GM12872 (cell line): Measurements from ENCODE around the gene HAUS6.

Source experiments
- CTCF ChIP-seq: IDR thresholded peaks from 3 replicates; pipeline ENCODE4 v1.5.1; 2011; ENCODE audit warnings: low read depth, mild to moderate bottlenecking, low read length, moderate library complexity; ENCODE audit not compliant: insufficient read depth

HAUS6 gene

DNA sequence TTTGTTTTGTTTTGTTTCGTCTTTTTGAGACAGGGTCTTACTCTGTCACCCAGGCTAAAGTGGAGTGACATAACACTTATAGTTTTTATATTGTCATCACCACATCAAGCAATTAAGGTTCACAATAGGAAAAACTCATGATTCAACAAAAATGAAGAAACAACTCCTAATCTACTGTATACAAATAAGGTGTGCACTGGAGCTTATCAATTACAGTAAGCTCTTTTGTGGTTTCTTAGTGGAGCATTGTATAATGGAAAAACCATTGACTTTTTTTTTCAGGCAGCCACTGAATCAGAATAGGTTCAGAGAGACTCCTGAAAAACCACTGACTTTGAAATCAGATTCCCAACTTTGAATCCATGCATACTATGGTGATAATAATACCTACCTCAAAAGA lies 35.4 kb upstream of the HAUS6 start:
- no peak for TF ChIP-seq CTCF

GRCh38 chr9:19137282-19137681 lies 34.6 kb upstream of the HAUS6 start:
- no peak for TF ChIP-seq CTCF

- TF ChIP-seq CTCF: no peak
Measured at GRCh38 chr9:19136129-19136528, 33.4 kb upstream of the HAUS6 start.

DNA sequence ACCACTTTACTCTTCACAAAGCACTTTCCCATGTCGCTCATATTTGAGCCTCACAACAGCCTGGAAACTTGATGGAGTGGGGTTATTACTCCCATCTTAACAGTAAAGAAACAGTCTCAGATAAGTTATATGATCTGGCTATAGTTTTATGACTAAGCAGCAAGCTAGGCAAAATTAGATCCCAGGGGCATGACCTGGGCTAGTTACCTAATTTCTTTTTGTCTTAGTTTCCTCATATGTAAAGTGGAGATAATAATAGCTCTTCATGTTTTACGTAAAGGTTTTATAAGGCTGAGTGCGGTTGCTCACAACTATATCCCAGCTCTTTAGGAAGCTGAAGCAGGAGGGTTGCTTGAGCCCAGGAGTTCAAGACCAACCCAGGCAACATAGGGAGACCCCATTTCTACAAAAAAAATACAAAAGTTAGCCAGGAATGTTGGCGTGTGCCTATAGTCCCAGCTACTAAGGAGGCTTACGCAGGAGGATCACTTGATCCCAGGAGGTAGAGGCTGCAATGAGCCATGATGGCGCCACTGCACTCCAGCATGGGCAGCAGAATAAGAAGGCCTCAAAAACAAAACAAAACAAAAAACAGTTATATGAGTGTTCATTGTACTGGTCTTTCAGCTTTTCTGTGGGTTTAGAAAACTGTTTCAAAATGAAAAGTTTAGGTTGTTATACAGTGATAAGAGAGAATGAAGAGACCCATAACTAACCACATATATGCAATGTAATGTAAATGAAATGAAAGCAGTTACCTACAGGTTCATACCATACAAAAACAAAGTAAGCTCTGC lies 31.0 kb upstream of the HAUS6 start:
- TF ChIP-seq CTCF: no peak

- no peak for TF ChIP-seq CTCF
Measured at GRCh38 chr9:19130436-19130835, 27.7 kb upstream of the HAUS6 start.

GRCh38 chr9:19127871-19128500 lies 25.3 kb upstream of the HAUS6 start:
- TF ChIP-seq CTCF: no peak

GRCh38 chr9:19124430-19124793 lies 21.7 kb upstream of the HAUS6 start:
- TF ChIP-seq CTCF: no peak
